IPS-18a (cell line): Measurements from ENCODE around the gene RINL.

Experiments
- H3K27ac ChIP-seq: one replicate; pipeline ENCODE4 v1.5.1; 2013; ENCODE audit warnings: low read length
- H3K27me3 ChIP-seq: one replicate; pipeline ENCODE4 v1.6.1; 2013; ENCODE audit warnings: mild to moderate bottlenecking, low read length; ENCODE audit not compliant: control insufficient read depth, insufficient read depth
- H3K36me3 ChIP-seq: one replicate; pipeline ENCODE4 v1.6.1; 2013; ENCODE audit warnings: low read depth, low read length; ENCODE audit not compliant: control insufficient read depth
- H3K4me1 ChIP-seq: one replicate; pipeline ENCODE4 v1.6.1; 2013; ENCODE audit warnings: low read depth, low read length; ENCODE audit not compliant: control insufficient read depth
- H3K4me3 ChIP-seq: one replicate; pipeline ENCODE4 v1.5.1; 2013; ENCODE audit warnings: low read length
- H3K9ac ChIP-seq: one replicate; pipeline ENCODE4 v1.6.1; 2013; ENCODE audit warnings: mild to moderate bottlenecking, low read length, moderate library complexity
- H3K9me3 ChIP-seq: one replicate; pipeline ENCODE4 v1.6.1; 2013; ENCODE audit warnings: low read depth, low read length; ENCODE audit not compliant: control insufficient read depth

RINL gene

DNA sequence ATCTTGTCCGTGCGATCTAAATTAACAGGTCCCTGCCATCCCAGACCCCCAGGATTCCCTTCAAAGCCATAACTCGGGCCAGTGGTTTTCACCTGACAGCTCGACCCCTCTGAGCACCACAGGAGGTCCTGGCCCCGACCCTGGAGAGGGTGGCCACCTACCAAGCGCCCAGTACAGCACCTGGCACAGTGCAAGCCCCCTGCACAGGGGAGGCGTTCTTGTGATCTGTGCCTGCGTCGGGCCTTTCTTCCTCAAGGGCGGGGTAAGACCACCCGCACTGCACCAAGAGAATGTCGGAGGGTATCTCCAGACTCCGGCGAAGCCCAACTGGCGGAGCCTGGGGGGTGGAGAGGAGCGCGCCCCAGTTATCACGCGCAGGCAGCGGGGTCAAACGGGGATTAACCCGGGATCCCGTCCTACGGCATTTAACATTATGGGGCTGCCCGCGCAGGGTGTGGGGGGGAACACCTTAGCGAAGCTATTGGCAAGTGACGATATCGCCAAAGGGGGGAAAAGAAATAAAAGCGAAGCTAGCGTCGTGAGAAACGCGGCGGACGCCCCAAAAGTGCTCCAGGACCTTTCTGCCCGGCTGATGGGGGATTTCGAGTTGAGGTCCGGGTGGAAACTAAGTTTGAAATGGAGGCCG is 27.0 kb downstream of the RINL start:
- H3K9ac ChIP-seq: peak overlapping the region; percentile 34

DNA sequence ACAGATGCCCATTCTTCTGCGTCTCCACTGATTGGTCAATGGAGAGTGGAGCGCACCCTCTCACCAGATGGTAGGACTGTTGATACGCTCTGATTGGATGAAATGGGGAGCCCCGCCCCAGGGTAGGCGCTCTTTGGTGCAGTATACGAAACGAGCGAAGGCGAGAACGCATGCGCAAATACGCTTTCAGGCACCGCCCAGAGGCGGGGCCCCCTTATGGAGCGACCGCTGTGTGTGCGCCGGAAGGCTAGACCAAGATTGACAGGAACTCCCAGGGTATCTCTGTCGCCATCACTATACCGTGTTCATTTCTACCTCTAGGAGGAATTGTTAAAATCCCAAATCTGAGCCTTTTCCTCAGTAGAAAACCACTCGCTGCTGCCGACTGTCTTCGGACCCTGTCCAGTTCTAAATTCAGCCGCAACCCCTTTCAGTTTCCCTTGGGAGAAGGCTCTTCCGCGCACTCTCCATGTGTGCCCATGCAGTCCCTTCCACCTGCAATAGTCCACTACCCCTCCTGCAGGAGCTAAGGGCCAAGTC is 27.6 kb downstream of the RINL start:
- H3K9me3 ChIP-seq: no peaks in the 10 kb centered on the region
- H3K36me3 ChIP-seq: peaks cover 23% of the 10 kb centered on the region
- peak overlapping the region; percentile 34 for H3K9ac ChIP-seq
- no peaks in the 10 kb centered on the region for H3K27me3 ChIP-seq
- H3K27ac ChIP-seq: peak overlapping the region; percentile 36
- peak overlapping the region; percentile 79 for H3K4me3 ChIP-seq
- H3K4me1 ChIP-seq: peaks cover 7% of the 10 kb centered on the region

More for the DNA sequence above, 27.0 kb downstream of the RINL start:
- no peaks in the 10 kb centered on the region for H3K27me3 ChIP-seq
- peaks cover 7% of the 10 kb centered on the region for H3K4me1 ChIP-seq
- no peaks in the 10 kb centered on the region for H3K9me3 ChIP-seq
- peak overlapping the region; percentile 79 for H3K4me3 ChIP-seq
- peaks cover 17% of the 10 kb centered on the region for H3K36me3 ChIP-seq
- peak overlapping the region; percentile 36 for H3K27ac ChIP-seq

DNA sequence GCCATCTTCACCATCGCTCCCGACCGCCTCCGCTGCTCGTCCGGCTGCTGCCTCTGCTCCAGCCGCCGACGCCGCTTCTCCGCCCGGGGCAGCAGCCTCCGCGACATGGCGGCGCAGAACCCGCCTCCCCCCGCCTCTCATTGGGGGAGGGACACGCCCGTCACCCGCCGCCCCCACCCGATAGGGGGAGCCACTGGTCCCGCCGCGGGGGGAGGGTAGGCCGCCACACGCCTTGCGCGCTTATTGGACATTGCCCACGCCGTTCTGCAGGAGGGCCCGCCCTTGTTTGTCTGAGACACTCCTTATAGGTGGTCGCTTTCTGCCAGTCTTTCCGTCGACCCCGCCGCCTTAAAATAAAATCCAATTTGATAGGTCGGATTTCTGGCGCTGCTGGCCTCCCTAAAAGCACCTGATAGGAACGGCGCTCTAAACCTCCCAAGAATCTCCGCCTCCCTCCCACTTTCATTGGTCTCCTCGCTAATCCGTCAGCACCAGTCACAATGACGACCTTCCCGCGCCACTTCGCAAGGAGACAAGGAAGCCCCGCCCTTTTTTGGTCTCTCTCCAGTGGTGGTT is 28.1 kb downstream of the RINL start, which contains the start of gene HNRNPL:
Gene HNRNPL, minus strand, starts transcription at position 127 of the 576 bp plus-strand sequence. Its CDS starts 20 bp downstream, at position 107.
- peak within 1 kb of the TSS; percentile 95 for H3K27ac ChIP-seq
- peak within 1 kb of the TSS; percentile 97 for H3K9ac ChIP-seq
- no peaks in the 10 kb centered on the region for H3K9me3 ChIP-seq
- H3K27me3 ChIP-seq: no peaks in the 10 kb centered on the region
- H3K4me3 ChIP-seq: peak within 1 kb of the TSS; percentile 95
- H3K4me1 ChIP-seq: peaks cover 7% of the 10 kb centered on the region
- H3K36me3 ChIP-seq: peaks cover 28% of the 10 kb centered on the region

DNA sequence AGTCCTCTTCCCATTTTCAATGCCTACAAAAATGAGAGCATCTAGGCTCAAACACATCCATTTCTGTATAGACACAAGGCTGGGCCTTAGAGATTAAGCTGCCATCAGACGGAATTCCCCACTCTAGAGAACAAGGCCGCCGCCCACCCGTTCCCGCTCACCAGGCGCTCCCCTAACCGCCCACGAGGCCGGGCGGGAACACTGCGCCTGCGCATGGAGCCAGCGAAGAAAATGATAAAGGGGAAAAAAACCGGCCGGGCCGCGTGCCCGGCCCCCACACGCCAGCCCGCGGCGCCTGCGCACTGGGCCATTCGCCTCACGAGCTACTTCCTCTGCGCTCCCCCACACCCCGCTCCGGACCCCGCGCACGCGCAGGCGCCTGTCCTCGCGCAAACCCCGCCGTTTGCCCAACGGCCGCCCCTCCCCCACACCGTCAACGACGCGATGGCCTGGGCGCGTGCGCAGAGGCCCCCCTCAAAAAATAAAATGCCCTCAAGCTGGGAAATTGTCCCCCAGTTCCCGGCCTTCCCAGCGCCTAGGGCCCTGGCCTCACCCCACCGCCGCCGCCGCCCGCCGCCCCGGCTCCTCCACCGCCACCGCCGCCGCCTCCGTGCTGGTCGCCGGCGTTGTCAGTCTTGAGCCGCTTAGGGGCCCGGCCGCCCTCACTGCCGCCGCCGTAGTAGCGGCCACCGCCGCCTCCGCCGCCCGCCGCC is 28.8 kb downstream of the RINL start:
- Histone ChIP-seq H3K4me3 (peak overlapping the region; percentile 95), H3K4me1 (peaks cover 7% of the 10 kb centered on the region), H3K27me3 (no peaks in the 10 kb centered on the region), H3K36me3 (peaks cover 35% of the 10 kb centered on the region), H3K9ac (peak overlapping the region; percentile 97), H3K27ac (peak overlapping the region; percentile 95), H3K9me3 (no peaks in the 10 kb centered on the region)

DNA sequence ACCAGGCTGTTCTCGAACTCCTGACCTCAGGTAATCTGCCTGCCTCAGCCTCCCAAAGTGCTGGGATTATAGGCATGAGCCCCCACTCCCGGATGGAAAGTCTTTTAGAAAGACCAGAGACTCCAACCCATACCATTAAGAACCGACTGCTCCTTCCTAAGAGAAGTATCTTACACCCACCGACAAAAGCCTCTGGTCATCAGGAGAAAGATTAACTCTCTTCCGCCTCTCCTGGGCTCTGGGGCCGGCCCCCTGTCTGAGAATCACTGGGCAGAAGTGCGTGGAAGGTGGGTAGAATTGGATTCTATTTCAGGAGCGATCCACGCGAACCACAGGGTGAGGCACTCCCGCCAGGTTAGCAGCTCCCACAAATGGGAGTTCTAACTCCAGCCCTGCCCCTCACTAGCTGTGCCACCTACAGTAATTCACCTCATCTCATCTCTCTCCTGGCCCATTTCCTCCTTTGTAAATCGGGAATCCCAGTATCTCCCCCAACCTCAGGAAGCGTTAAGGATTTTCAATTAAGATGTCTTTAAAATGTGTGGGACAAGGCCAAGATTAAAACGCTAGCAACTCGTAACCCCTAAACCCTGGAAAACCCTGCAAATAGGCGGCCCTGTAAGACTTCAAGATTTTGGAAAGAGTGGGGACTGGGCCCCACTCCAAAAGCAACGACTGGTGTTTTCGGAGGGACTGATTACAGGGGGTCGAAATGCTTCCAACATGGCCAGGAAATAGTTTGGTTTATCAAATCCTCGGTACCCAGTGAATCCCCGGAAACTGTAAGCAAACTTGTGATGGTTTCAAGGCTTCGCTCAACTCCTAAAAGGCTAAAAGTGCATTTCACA is 29.6 kb downstream of the RINL start:
- peaks cover 7% of the 10 kb centered on the region for H3K4me1 ChIP-seq
- no peaks in the 10 kb centered on the region for H3K9me3 ChIP-seq
- peak overlapping the region; percentile 97 for H3K9ac ChIP-seq
- H3K36me3 ChIP-seq: peaks cover 42% of the 10 kb centered on the region
- peak overlapping the region; percentile 95 for H3K27ac ChIP-seq
- peak overlapping the region; percentile 95 for H3K4me3 ChIP-seq
- H3K27me3 ChIP-seq: no peaks in the 10 kb centered on the region

DNA sequence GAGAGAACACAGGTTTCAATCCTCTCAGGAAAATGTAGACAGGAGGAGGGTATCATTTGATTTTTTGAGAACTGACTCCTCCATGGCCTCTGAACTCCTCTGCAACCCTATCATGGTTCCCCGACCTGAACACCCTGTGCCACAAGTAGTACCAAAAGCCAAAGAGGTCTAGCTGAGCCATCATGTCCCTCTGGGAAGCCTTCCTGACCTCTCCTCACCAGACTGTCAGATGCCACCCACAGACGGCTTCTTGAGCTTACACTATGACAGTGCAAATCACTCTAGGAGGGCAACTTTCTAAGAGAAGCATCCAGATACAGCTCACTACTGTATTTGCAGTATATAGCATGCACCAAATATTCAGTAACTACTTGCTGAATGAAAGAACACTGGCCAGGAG is 32.0 kb downstream of the RINL start:
- no peak overlapping the region for H3K27ac ChIP-seq
- peaks cover 2% of the 10 kb centered on the region for H3K4me1 ChIP-seq
- H3K9me3 ChIP-seq: no peaks in the 10 kb centered on the region

DNA sequence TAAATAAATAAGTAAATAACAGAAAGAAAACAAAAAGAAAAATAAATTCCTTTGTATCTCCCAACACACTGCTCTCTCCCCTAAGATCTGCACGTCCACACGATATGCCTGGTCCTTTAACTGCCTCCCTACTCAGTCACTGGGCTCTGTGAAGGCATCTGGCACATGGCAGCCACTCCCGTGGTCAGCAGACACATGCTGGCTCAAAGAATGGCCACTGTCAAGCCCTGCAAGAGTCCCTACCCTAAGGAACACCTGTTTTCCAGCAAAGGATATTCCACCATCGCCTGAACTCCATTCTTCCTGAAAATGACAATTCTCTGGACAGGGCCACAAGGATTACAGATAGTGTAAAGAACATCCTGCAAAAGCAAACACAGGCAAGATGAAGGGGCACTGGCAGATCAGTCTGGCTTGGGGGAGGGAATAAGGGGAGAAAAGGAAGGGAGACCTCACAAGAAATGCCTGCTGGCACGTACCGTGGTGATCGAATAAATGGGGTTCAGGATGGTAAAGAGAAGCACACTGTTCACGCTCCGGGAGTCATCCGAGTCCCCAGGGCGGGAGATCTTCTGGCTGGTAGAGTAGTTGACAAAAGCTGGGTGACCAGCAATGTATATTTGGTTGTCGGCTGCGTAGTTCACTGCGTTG is 32.6 kb downstream of the RINL start:
- Histone ChIP-seq H3K9me3 (no peaks in the 10 kb centered on the region), H3K4me1 (no peaks in the 10 kb centered on the region), H3K36me3 (peaks cover 73% of the 10 kb centered on the region), H3K4me3 (no peak overlapping the region), H3K27ac (no peak overlapping the region), H3K9ac (no peak overlapping the region), H3K27me3 (no peaks in the 10 kb centered on the region)

More for the DNA sequence above, 32.0 kb downstream of the RINL start:
- Histone ChIP-seq H3K4me3 (no peak overlapping the region), H3K36me3 (peaks cover 67% of the 10 kb centered on the region), H3K27me3 (no peaks in the 10 kb centered on the region), H3K9ac (no peak overlapping the region)

DNA sequence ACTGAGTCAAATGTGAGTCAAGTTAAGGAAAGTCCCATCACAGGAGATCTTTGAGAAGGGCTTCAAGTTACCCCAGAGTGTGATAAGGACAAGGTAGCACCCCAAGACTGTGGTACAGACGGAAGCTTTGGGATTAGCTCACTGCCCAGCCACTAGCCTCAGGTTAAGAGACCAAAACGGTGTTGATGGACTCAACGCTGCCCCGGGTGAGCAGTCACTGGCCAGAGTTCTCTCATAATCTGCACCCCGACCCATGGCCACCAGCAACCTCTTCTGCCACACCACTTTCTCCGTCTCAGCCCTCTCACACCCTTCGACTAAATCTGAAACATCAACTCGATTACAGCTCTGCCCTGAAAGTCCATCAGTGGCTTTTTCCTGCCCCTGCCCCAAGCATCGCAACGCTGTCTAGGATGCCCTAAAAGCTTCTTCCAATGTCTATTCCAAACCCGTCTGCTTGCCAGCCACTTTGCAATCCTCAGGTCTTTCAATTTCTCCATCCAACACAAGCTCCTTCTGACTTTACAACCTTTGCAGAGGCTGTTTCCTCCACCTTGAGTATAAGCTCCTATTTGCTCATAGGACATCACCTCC is 33.9 kb downstream of the RINL start:
- Histone ChIP-seq H3K27me3 (no peaks in the 10 kb centered on the region), H3K9ac (no peak overlapping the region), H3K4me1 (no peaks in the 10 kb centered on the region), H3K36me3 (peaks cover 84% of the 10 kb centered on the region), H3K9me3 (no peaks in the 10 kb centered on the region), H3K27ac (no peak overlapping the region), H3K4me3 (no peak overlapping the region)

DNA sequence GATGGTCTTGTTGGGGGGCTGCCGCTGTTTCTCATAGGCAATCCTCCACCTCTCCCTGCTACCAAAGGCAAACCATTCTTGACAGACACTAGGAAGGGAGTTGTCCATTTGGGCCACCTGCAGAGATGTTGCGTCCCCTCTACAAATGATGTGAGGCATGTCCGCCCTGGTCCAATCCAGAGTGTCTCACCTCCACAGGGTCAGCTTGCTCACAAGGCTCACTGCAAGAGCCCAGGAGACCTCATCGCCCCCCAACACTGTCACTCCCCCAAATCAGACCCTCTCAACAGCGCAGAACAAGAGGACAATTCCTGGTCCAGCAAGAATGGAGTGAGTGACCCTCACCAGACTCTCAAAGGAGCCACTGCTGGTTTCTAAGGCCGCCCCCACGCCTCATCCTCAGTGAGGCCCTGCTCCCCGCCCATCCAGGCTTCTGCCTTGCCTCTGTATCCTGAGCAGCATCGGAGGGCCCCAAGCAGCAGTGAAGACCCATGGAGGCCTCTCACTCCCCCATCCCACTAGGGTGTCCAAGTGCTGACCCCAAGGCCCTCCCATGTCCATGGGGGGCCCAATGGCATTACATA is 34.8 kb downstream of the RINL start:
- Histone ChIP-seq H3K4me1 (no peaks in the 10 kb centered on the region), H3K4me3 (no peak overlapping the region), H3K27ac (no peak overlapping the region), H3K27me3 (no peaks in the 10 kb centered on the region), H3K9me3 (no peaks in the 10 kb centered on the region), H3K36me3 (peaks cover 93% of the 10 kb centered on the region), H3K9ac (no peak overlapping the region)

DNA sequence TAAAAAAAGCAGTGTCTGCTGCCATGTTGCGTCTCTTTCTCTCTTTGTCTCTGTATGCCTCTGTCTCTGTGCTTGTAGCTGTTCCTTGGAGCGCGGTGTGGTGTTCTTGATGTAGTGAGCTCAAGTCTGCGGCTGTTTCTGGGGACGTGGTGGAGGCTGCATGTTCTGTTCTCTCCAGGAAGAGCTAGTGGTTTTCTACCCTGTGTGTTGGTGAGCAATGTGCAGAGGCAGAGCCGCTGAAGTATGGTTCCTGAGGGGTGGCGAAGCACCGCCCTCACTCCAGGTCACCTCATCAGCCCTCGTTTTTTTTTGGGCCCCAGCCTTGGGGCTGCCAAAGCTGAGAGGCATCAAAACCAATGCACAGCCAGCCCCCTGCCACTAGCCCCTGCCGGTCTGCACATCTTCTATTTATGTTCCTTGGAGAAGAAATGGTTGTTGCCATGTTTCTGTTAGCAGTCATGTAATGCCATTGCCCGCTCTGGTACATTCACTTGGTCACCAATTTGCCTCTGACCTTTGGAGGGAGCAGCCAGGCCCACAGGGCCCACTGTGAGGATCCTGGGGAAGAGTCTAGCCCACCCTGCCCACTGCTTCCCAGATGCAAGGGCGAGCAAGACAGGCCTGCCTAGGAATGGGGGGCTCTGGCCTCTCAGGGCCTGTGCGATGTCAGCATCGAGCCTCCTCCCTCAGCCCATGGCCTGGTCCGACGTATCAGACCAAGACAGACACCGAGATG is 35.5 kb downstream of the RINL start:
- H3K4me3 ChIP-seq: no peak overlapping the region
- H3K36me3 ChIP-seq: peaks cover 98% of the 10 kb centered on the region
- H3K9me3 ChIP-seq: no peaks in the 10 kb centered on the region
- no peaks in the 10 kb centered on the region for H3K4me1 ChIP-seq
- H3K9ac ChIP-seq: no peak overlapping the region
- H3K27me3 ChIP-seq: no peaks in the 10 kb centered on the region
- no peak overlapping the region for H3K27ac ChIP-seq
